Spleen (tissue), 7 donors: ENCODE data around the gene FMN2.

Source experiments
- POLR2A ChIP-seq, 3 donors: fragments of 450-650 bp; IDR thresholded peaks; one replicate each; pipeline ENCODE4 v1.5.1; 2017; ENCODE audit warnings: antibody characterized with exemption in 3 of 3, mild to moderate bottlenecking in 1 of 3
- POLR2AphosphoS5 ChIP-seq, 3 donors: sonication (generic); formaldehyde crosslinking; IDR thresholded peaks; one replicate each; pipeline ENCODE4 v1.5.1; 2017; ENCODE audit warnings: antibody characterized with exemption in 3 of 3
- TF ChIP-seq, protein P1 (sequence below), 11 experiments: fragments of 200-600 bp in 7 of 11; fragments of 450-650 bp in 4 of 11; sonication (generic) in 4 of 11; IDR thresholded peaks in 8 of 11; conservative IDR thresholded peaks in 3 of 11; 1 replicate in 7 of 11; 2 replicates in 4 of 11; pipeline versions ENCODE4 v1.4.0 to v1.8.0; 2016 to 2021; ENCODE audit warnings: antibody characterized with exemption in 11 of 11, inconsistent platforms in 4 of 11, mild to moderate bottlenecking in 1 of 11
- donor health status: DM: no; HTN: no; CAD: no; lungs with moderate emphysema.
- donor health status: DM: no; HTN: no; CAD: no.
- donor health status: DM: no; HTN: no; CAD: no.

DNA sequence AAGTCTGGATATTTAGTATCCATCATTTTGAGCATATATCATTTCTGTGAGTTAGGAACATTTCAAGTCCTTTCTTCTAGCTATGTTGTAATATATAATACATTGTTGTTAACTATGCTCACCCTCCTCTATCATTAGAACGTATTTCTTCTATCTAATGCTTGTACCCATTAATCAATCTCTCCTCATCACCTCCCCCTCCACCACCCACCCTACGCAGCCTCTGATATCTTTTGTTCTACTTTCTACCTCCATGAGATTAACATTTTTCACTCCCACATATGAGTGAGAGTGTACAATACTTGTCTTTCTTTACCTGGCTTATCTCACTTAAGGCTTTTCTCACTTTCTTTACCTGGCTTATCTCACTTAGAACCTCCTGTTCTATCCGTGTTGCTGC, 156.2 kb downstream of the FMN2 start:
- TF ChIP-seq POLR2AphosphoS5 (IDR thresholded peaks at IDR 0.05), result no peak
- TF ChIP-seq, protein P1, sequence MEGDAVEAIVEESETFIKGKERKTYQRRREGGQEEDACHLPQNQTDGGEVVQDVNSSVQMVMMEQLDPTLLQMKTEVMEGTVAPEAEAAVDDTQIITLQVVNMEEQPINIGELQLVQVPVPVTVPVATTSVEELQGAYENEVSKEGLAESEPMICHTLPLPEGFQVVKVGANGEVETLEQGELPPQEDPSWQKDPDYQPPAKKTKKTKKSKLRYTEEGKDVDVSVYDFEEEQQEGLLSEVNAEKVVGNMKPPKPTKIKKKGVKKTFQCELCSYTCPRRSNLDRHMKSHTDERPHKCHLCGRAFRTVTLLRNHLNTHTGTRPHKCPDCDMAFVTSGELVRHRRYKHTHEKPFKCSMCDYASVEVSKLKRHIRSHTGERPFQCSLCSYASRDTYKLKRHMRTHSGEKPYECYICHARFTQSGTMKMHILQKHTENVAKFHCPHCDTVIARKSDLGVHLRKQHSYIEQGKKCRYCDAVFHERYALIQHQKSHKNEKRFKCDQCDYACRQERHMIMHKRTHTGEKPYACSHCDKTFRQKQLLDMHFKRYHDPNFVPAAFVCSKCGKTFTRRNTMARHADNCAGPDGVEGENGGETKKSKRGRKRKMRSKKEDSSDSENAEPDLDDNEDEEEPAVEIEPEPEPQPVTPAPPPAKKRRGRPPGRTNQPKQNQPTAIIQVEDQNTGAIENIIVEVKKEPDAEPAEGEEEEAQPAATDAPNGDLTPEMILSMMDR (IDR thresholded peaks at IDR 0.05 in 8 of 11, conservative IDR thresholded peaks at IDR 0.05 in 3 of 11), result no peak
- no peak for TF ChIP-seq POLR2A (IDR thresholded peaks at IDR 0.05)
